NCI-H1105 (cell line): ENCODE measurements around the gene AQR.
A peak's percentile ranks its signal among the peaks of the same experiment; 100 is the strongest.
"Not testable (repeated sequence)": the region's sequence is repeated elsewhere in the genome, so short reads cannot be mapped to it uniquely, and the experiment has no call there.

ENCODE experiments used
- DNase-seq: peaks from one replicate; lab custom pipeline; 2025; lab: John Stamatoyannopoulos, UW

AQR gene

GRCh38 chr15:34953851-34954250, 15.7 kb downstream of the AQR start:
- no peak for DNase-seq

GRCh38 chr15:34952481-34952880, 17.1 kb downstream of the AQR start:
- DNase-seq: no peak

- DNase-seq: no peak
Measured at GRCh38 chr15:34951993-34952392, 17.5 kb downstream of the AQR start.

GRCh38 chr15:34944936-34945335, 24.6 kb downstream of the AQR start:
- DNase-seq: no peak

GRCh38 chr15:34943711-34944110, 25.8 kb downstream of the AQR start:
- no peak for DNase-seq

- not testable (repeated sequence) for DNase-seq
Measured at GRCh38 chr15:34943264-34943663, 26.3 kb downstream of the AQR start.

GRCh38 chr15:34942363-34942762, 27.2 kb downstream of the AQR start:
- peak; percentile 7 for DNase-seq

GRCh38 chr15:34941831-34942230, 27.7 kb downstream of the AQR start:
- DNase-seq: no peak

GRCh38 chr15:34941185-34941698, 28.3 kb downstream of the AQR start:
- no peak for DNase-seq

- no peak for DNase-seq
Measured at GRCh38 chr15:34933432-34933975, 36.0 kb downstream of the AQR start.

- DNase-seq: not testable (repeated sequence)
Measured at GRCh38 chr15:34928349-34928748, 41.2 kb downstream of the AQR start.

GRCh38 chr15:34927726-34928125, 41.8 kb downstream of the AQR start:
- no peak for DNase-seq

GRCh38 chr15:34914317-34914716, 55.2 kb downstream of the AQR start:
- DNase-seq: no peak

GRCh38 chr15:34905047-34905446, 64.5 kb downstream of the AQR start:
- DNase-seq: no peak

GRCh38 chr15:34904527-34904926, 65.0 kb downstream of the AQR start:
- no peak for DNase-seq

GRCh38 chr15:34900748-34901147, 68.8 kb downstream of the AQR start:
- no peak for DNase-seq

GRCh38 chr15:34896183-34896582, 73.4 kb downstream of the AQR start:
- no peak for DNase-seq

GRCh38 chr15:34893967-34894366, 75.6 kb downstream of the AQR start:
- no peak for DNase-seq

GRCh38 chr15:34892963-34893591, 76.5 kb downstream of the AQR start:
- DNase-seq: no peak

GRCh38 chr15:34890424-34890823, 79.1 kb downstream of the AQR start:
- no peak for DNase-seq

- no peak for DNase-seq
Measured at GRCh38 chr15:34889476-34889875, 80.1 kb downstream of the AQR start.

- DNase-seq: no peak
Measured at GRCh38 chr15:34886134-34886533, 83.4 kb downstream of the AQR start.

- DNase-seq: no peak
Measured at GRCh38 chr15:34883633-34884032, 85.9 kb downstream of the AQR start.

GRCh38 chr15:34883042-34883441, 86.5 kb downstream of the AQR start:
- no peak for DNase-seq
